H9 (cell line): ENCODE measurements around the gene ZNF275. TPM values are rescaled to one million over a fixed set of nuclear protein-coding genes. Genes with fewer than 3 reads are reported as not detected.

ENCODE experiments used
- DNase-seq: peaks from one replicate; pipeline ENCODE4 v3.0.0-alpha.2; 2017
- H2AFZ ChIP-seq: one replicate; pipeline ENCODE4 v1.6.1; 2013; ENCODE audit warnings: mild to moderate bottlenecking, low read length, control low read depth, moderate library complexity
- H2AK5ac ChIP-seq: 2 replicates; pipeline ENCODE4 v1.6.1; 2013; ENCODE audit warnings: low read length, control low read depth, mixed read lengths; ENCODE audit not compliant: insufficient read length
- H2BK120ac ChIP-seq: one replicate; pipeline ENCODE4 v1.6.1; 2013; ENCODE audit warnings: low read depth, mild to moderate bottlenecking, low read length, control low read depth, inconsistent platforms; ENCODE audit not compliant: poor library complexity, severe bottlenecking
- H2BK12ac ChIP-seq: 2 replicates; pipeline ENCODE4 v1.6.1; 2013; ENCODE audit warnings: low read length, control low read depth, mixed read lengths, low read depth; ENCODE audit not compliant: insufficient read length
- H2BK15ac ChIP-seq: 2 replicates; pipeline ENCODE4 v1.6.1; 2013; ENCODE audit warnings: low read depth, low read length, control low read depth
- H2BK20ac ChIP-seq: one replicate; pipeline ENCODE4 v1.6.1; 2013; ENCODE audit warnings: low read depth, mild to moderate bottlenecking, low read length, control low read depth, inconsistent platforms; ENCODE audit not compliant: poor library complexity, severe bottlenecking
- H2BK5ac ChIP-seq: 2 replicates; pipeline ENCODE4 v1.6.1; 2013; ENCODE audit warnings: low read length, control low read depth, mixed read lengths; ENCODE audit not compliant: insufficient read length
- H3K14ac ChIP-seq: 2 replicates; pipeline ENCODE4 v1.6.1; 2013; ENCODE audit warnings: low read length, control low read depth; ENCODE audit not compliant: insufficient read depth
- H3K18ac ChIP-seq: 2 replicates; pipeline ENCODE4 v1.6.1; 2013; ENCODE audit warnings: low read depth, mild to moderate bottlenecking, mixed read lengths, low read length, control low read depth; ENCODE audit not compliant: insufficient read length
- H3K23ac ChIP-seq: 2 replicates; pipeline ENCODE4 v1.6.1; 2013; ENCODE audit warnings: low read length, control low read depth, mixed read lengths, low read depth; ENCODE audit not compliant: insufficient read length
- H3K23me2 ChIP-seq: 2 replicates; pipeline ENCODE4 v1.6.1; 2013; ENCODE audit warnings: low read depth, mild to moderate bottlenecking, mixed read lengths, low read length, control low read depth; ENCODE audit not compliant: insufficient read length, poor library complexity, severe bottlenecking
- H3K27ac ChIP-seq: 2 replicates; pipeline ENCODE4 v1.5.1; 2013; ENCODE audit warnings: low read length, control low read depth, mixed read lengths, low read depth; ENCODE audit not compliant: insufficient read length
- H3K27me3 ChIP-seq: 2 replicates; pipeline ENCODE4 v1.6.1; 2013; ENCODE audit warnings: low read length, control low read depth, inconsistent platforms; ENCODE audit not compliant: insufficient read depth
- H3K4ac ChIP-seq: 2 replicates; pipeline ENCODE4 v1.6.1; 2013; ENCODE audit warnings: low read depth, mild to moderate bottlenecking, control low read depth, inconsistent platforms, low read length, moderate library complexity
- H3K4me1 ChIP-seq: 2 replicates; pipeline ENCODE4 v1.6.1; 2013; ENCODE audit warnings: low read length, control low read depth, inconsistent platforms; ENCODE audit not compliant: insufficient read depth
- H3K4me2 ChIP-seq: 2 replicates; pipeline ENCODE4 v1.6.1; 2013; ENCODE audit warnings: low read length, control low read depth, mixed read lengths; ENCODE audit not compliant: insufficient read length, insufficient read depth
- H3K56ac ChIP-seq: 2 replicates; pipeline ENCODE4 v1.6.1; 2013; ENCODE audit warnings: low read depth, mild to moderate bottlenecking, mixed read lengths, low read length, control low read depth; ENCODE audit not compliant: insufficient read length
- H3K79me1 ChIP-seq: 2 replicates; pipeline ENCODE4 v1.6.1; 2013; ENCODE audit warnings: low read depth, mild to moderate bottlenecking, moderate library complexity, low read length, control low read depth, inconsistent platforms; ENCODE audit not compliant: insufficient read depth, poor library complexity, severe bottlenecking
- H3K79me2 ChIP-seq: 2 replicates; pipeline ENCODE4 v1.6.1; 2013; ENCODE audit warnings: low read length, control low read depth, inconsistent platforms; ENCODE audit not compliant: insufficient read depth
- H3K9ac ChIP-seq: 2 replicates; pipeline ENCODE4 v1.6.1; 2013; ENCODE audit warnings: low read length, control low read depth, mixed read lengths; ENCODE audit not compliant: insufficient read length; ENCODE audit errors: extremely low read depth
- H3K9me3 ChIP-seq: one replicate; pipeline ENCODE4 v1.6.1; 2013; ENCODE audit warnings: low read depth, low read length, inconsistent platforms; ENCODE audit not compliant: control insufficient read depth
- H3T11ph ChIP-seq: one replicate; pipeline ENCODE4 v1.6.1; 2013; ENCODE audit warnings: mild to moderate bottlenecking, low read length, control low read depth, inconsistent platforms
- H4K20me1 ChIP-seq: one replicate; pipeline ENCODE4 v1.6.1; 2013; ENCODE audit not compliant: control insufficient read depth, insufficient read length, insufficient read depth
- H4K5ac ChIP-seq: 2 replicates; pipeline ENCODE4 v1.6.1; 2013; ENCODE audit warnings: low read depth, mild to moderate bottlenecking, mixed read lengths, low read length, control low read depth; ENCODE audit not compliant: insufficient read length
- H4K8ac ChIP-seq: replicated peaks from 2 replicates; pipeline ENCODE4 v1.6.1; 2013; ENCODE audit warnings: low read length, control low read depth, mixed read lengths, low read depth; ENCODE audit not compliant: insufficient read length
- H4K91ac ChIP-seq: 2 replicates; pipeline ENCODE4 v1.6.1; 2013; ENCODE audit warnings: low read depth, mild to moderate bottlenecking, moderate library complexity, mixed read lengths, low read length, control low read depth; ENCODE audit not compliant: insufficient read length
- H3K27ac Mint-ChIP-seq, 3 experiments: 2 replicates in 2 of 3; 3 replicates in 1 of 3; pipeline ENCODE4 v1.8.0; 2020 to 2021; ENCODE audit warnings: mixed read lengths in 3 of 3, mild to moderate bottlenecking in 1 of 3, moderate library complexity in 1 of 3
- H3K27me3 Mint-ChIP-seq: 2 replicates; pipeline ENCODE4 v1.8.0; 2021; ENCODE audit warnings: low read depth, mild to moderate bottlenecking, moderate library complexity, mixed read lengths
- H3K36me3 Mint-ChIP-seq, 3 experiments: 2 replicates in 2 of 3; 3 replicates in 1 of 3; pipeline ENCODE4 v1.8.0; 2020 to 2021; ENCODE audit warnings: low read depth in 3 of 3, mixed read lengths in 3 of 3; ENCODE audit not compliant: insufficient read depth in 1 of 3
- H3K4me1 Mint-ChIP-seq, 2 experiments: 2 replicates each; pipeline ENCODE4 v1.8.0; 2020; ENCODE audit warnings: mixed read lengths in 2 of 2
- H3K4me3 Mint-ChIP-seq, 2 experiments: 2 replicates in 1 of 2; 3 replicates in 1 of 2; pipeline ENCODE4 v1.8.0; 2020 to 2021; ENCODE audit warnings: mild to moderate bottlenecking in 2 of 2, mixed read lengths in 2 of 2, moderate library complexity in 1 of 2
- H3K9me3 Mint-ChIP-seq, 2 experiments: 2 replicates in 1 of 2; 3 replicates in 1 of 2; pipeline ENCODE4 v1.8.0; 2020; ENCODE audit warnings: mild to moderate bottlenecking in 2 of 2, mixed read lengths in 2 of 2, moderate library complexity in 1 of 2
- CTCF ChIP-seq: fragments of 200-600 bp; sonication (generic); conservative IDR thresholded peaks from 3 replicates; pipeline ENCODE4 v1.8.0; 2021; ENCODE audit warnings: antibody characterized with exemption, mild to moderate bottlenecking
- WGBS: extraction: QIAGEN DNeasy Blood & Tissue Kit; methylation state at CpG from one replicate; pipeline ENCODE4 v1.1.7; 2013; ENCODE audit warnings: missing lambda C conversion rate, low lambda C conversion rate, mixed read lengths; ENCODE audit not compliant: insufficient read length; ENCODE audit errors: extremely low coverage; 5-methylcytosine and 5-hydroxymethylcytosine counted together
- total RNA-seq: library from RNA; stranded (reverse); gene quantifications from 2 replicates; pipeline ENCODE4 v1.2.1, GENCODE V29; 2021

Gene ZNF275
- total RNA-seq, 1 experiment from 2014 or later = 11.8 TPM

- H3K9me3 ChIP-seq = peaks cover 10% of the 10 kb centered on the region
- H2AFZ ChIP-seq = no peak overlapping the region
- H2AK5ac ChIP-seq = no peak overlapping the region
- no peak overlapping the region for H3T11ph ChIP-seq
- no peak overlapping the region for H3K4me2 ChIP-seq
- no peak overlapping the region for H3K23ac ChIP-seq
- no peak overlapping the region for H2BK5ac ChIP-seq
- no peak overlapping the region for H3K56ac ChIP-seq
- H2BK120ac ChIP-seq = no peak overlapping the region
- H3K23me2 ChIP-seq = no peaks in the 10 kb centered on the region
- no CpG with 5 or more reads among the region's 60 CpGs for WGBS
- Mint-ChIP-seq H3K4me3 (no peak overlapping the region), H3K27me3 (peaks cover 36% of the 10 kb centered on the region), H3K4me1 (no peaks in the 10 kb centered on the region), H3K27ac (no peak overlapping the region), H3K9me3 (peaks cover 65 to 79% of the 10 kb centered on the region in 2 experiments), H3K36me3 (peaks cover 7 to 10% (median 10%) of the 10 kb centered on the region in 3 experiments)
- no peaks in the 10 kb centered on the region for H3K4me1 ChIP-seq
- H2BK15ac ChIP-seq = no peak overlapping the region
- no peak overlapping the region for H3K14ac ChIP-seq
- no peak overlapping the region for H2BK20ac ChIP-seq
- H3K79me2 ChIP-seq = no peaks in the 10 kb centered on the region
- no peak overlapping the region for H4K5ac ChIP-seq
- no peak overlapping the region for H3K4ac ChIP-seq
- H3K79me1 ChIP-seq = no peaks in the 10 kb centered on the region
- no peak overlapping the region for H2BK12ac ChIP-seq
- no peaks in the 10 kb centered on the region for H3K27me3 ChIP-seq
- TF ChIP-seq CTCF = no peak; the same call in none of the 3 replicates
- no peak overlapping the region for H3K9ac ChIP-seq
- H4K91ac ChIP-seq = no peak overlapping the region
- no peak overlapping the region for H3K18ac ChIP-seq
- no peak overlapping the region for H3K27ac ChIP-seq
- no peaks in the 10 kb centered on the region for H4K20me1 ChIP-seq
- peak; percentile 70 for DNase-seq
- no peak overlapping the region for H4K8ac ChIP-seq
Observed at GRCh38 chrX:153400146-153401132, 66.5 kb downstream of the ZNF275 start.
